GM23338 (cell line): Measurements from ENCODE around the gene NELL2. TPM values are rescaled to one million over a fixed set of nuclear protein-coding genes. Genes with fewer than 3 reads are reported as not detected.
"Not testable (repeated sequence)": the region's sequence is repeated elsewhere in the genome, so short reads cannot be mapped to it uniquely, and the experiment has no call there.

Experiments
- ATAC-seq: fragments of 200-7000 bp; cut with Tn5 transposase; 3 replicates; pipeline ENCODE4 v1.9.1; 2020
- DNase-seq: peaks from one replicate; pipeline ENCODE4 v3.0.0-alpha.2; 2015; ENCODE audit warnings: low spot score
- H2AFZ ChIP-seq: fragments of 200-600 bp; sonication (generic); 2 replicates; pipeline ENCODE4 v1.8.0; 2016; ENCODE audit warnings: antibody characterized with exemption, mild to moderate bottlenecking, moderate library complexity
- H3F3A ChIP-seq: fragments of 200-600 bp; sonication (generic); replicated peaks from 2 replicates; pipeline ENCODE4 v1.8.0; 2017; ENCODE audit warnings: antibody characterized with exemption, mixed run types, low read depth
- H3K27ac ChIP-seq: fragments of 200-600 bp; sonication (generic); 2 replicates; pipeline ENCODE4 v1.6.1; 2016; ENCODE audit warnings: low read depth
- H3K27me3 ChIP-seq: fragments of 200-600 bp; sonication (generic); 2 replicates; pipeline ENCODE4 v1.8.0; 2016; ENCODE audit warnings: mild to moderate bottlenecking, mixed run types, moderate library complexity; ENCODE audit not compliant: insufficient read depth
- H3K36me3 ChIP-seq: fragments of 200-600 bp; sonication (generic); 2 replicates; pipeline ENCODE4 v1.8.0; 2016; ENCODE audit warnings: mild to moderate bottlenecking; ENCODE audit not compliant: insufficient read depth
- H3K4me1 ChIP-seq: fragments of 200-600 bp; sonication (generic); 2 replicates; pipeline ENCODE4 v1.8.0; 2016; ENCODE audit warnings: mild to moderate bottlenecking, moderate library complexity; ENCODE audit not compliant: insufficient read depth
- H3K4me2 ChIP-seq: fragments of 200-600 bp; sonication (generic); 2 replicates; pipeline ENCODE4 v1.7.1; 2017; ENCODE audit warnings: mixed run types
- H3K4me3 ChIP-seq: fragments of 200-600 bp; sonication (generic); 2 replicates; pipeline ENCODE4 v1.6.1; 2016; ENCODE audit warnings: mixed run types
- H3K79me2 ChIP-seq: fragments of 200-600 bp; sonication (generic); replicated peaks from 2 replicates; pipeline ENCODE4 v1.8.0; 2017; ENCODE audit warnings: mild to moderate bottlenecking; ENCODE audit not compliant: insufficient read depth
- H3K9me2 ChIP-seq: fragments of 200-600 bp; sonication (generic); 2 replicates; pipeline ENCODE4 v1.8.0; 2017; ENCODE audit not compliant: insufficient read depth
- H4K20me1 ChIP-seq: fragments of 200-600 bp; sonication (generic); replicated peaks from 2 replicates; pipeline ENCODE4 v1.8.0; 2017; ENCODE audit warnings: mild to moderate bottlenecking; ENCODE audit not compliant: insufficient read depth
- H3K27ac Mint-ChIP-seq: 2 replicates; pipeline ENCODE4 v1.8.0; 2020; ENCODE audit warnings: inconsistent platforms, mild to moderate bottlenecking, moderate library complexity, mixed read lengths
- H3K27me3 Mint-ChIP-seq: 3 replicates; pipeline ENCODE4 v1.8.0; 2022; ENCODE audit warnings: low read depth, mild to moderate bottlenecking, moderate library complexity, mixed read lengths, inconsistent platforms; ENCODE audit not compliant: insufficient read depth, poor library complexity
- H3K36me3 Mint-ChIP-seq: 3 replicates; pipeline ENCODE4 v1.8.0; 2021; ENCODE audit warnings: low read depth, mild to moderate bottlenecking, inconsistent platforms, moderate library complexity, mixed read lengths
- H3K4me1 Mint-ChIP-seq: 3 replicates; pipeline ENCODE4 v1.8.0; 2020; ENCODE audit warnings: mild to moderate bottlenecking, inconsistent platforms, mixed read lengths
- H3K4me3 Mint-ChIP-seq: 3 replicates; pipeline ENCODE4 v1.8.0; 2021; ENCODE audit warnings: moderate library complexity, mild to moderate bottlenecking, inconsistent platforms, mixed read lengths
- H3K9me3 Mint-ChIP-seq: 3 replicates; pipeline ENCODE4 v1.8.0; 2020; ENCODE audit warnings: moderate library complexity, mild to moderate bottlenecking, inconsistent platforms, mixed read lengths
- EZH2 ChIP-seq: fragments of 200-600 bp; sonication (generic); IDR thresholded peaks from one replicate; pipeline ENCODE4 v1.8.0; 2017; ENCODE audit warnings: antibody characterized with exemption, mild to moderate bottlenecking, low read depth; ENCODE audit not compliant: unreplicated experiment
- JUNB ChIP-seq: IDR thresholded peaks from one replicate; pipeline ENCODE4 v1.6.1; 2016; ENCODE audit warnings: antibody characterized with exemption; ENCODE audit not compliant: unreplicated experiment
- ZNF114 ChIP-seq: fragments of 250-450 bp; sonication (Bioruptor Pico); IDR thresholded peaks from 2 replicates; pipeline ENCODE4 v1.5.0; 2020; ENCODE audit warnings: mild to moderate bottlenecking, moderate library complexity
- ZNF331 ChIP-seq: fragments of 250-450 bp; sonication (Bioruptor Pico); IDR thresholded peaks from 2 replicates; pipeline ENCODE4 v1.5.0; 2020; ENCODE audit warnings: low read depth, mild to moderate bottlenecking, moderate library complexity
- ZNF462 ChIP-seq: fragments of 250-450 bp; sonication (Bioruptor Pico); IDR thresholded peaks from 2 replicates; pipeline ENCODE4 v1.5.0; 2020; ENCODE audit warnings: mild to moderate bottlenecking, moderate library complexity
- polyA plus RNA-seq: library from polyadenylated mRNA; unstranded; fragments of >200 nt; fragmentation: Nextera tagmentation; extraction: Ambion mirVana; gene quantifications from 2 replicates; pipeline ENCODE4 v1.2.1, GENCODE V29; 2016
- total RNA-seq: library from RNA; depleted of rRNA; stranded (reverse); fragments of >200 nt; shearing (Covaris generic); gene quantifications from 2 replicates; pipeline ENCODE4 v1.2.3, GENCODE V29; 2014
- TF ChIP-seq, protein P1 (sequence below): IDR thresholded peaks from 2 replicates; pipeline ENCODE4 v1.6.1; 2016; ENCODE audit warnings: antibody characterized with exemption

NELL2 gene
- total and polyA plus RNA-seq, 2 experiments from 2014 or later, result 25.1 to 99.5 TPM

GRCh38 chr12:44689587-44689986 lies 186.5 kb downstream of the NELL2 start:
- ATAC-seq (no peak), DNase-seq (no peak)
- no peak overlapping the region for H3K4me3 Mint-ChIP-seq
- H3K36me3 ChIP-seq, result no peaks in the 10 kb centered on the region; the same call in 1 of the 2 replicates
- H3K27ac ChIP-seq, result no peak overlapping the region
- no peaks in the 10 kb centered on the region for H3K9me2 ChIP-seq
- no peaks in the 10 kb centered on the region for H3K27me3 ChIP-seq
- H3K36me3 Mint-ChIP-seq, result peaks cover 25% of the 10 kb centered on the region
- no peaks in the 10 kb centered on the region for H4K20me1 ChIP-seq
- peaks cover 5% of the 10 kb centered on the region for H3K27me3 Mint-ChIP-seq
- no peak overlapping the region for H2AFZ ChIP-seq
- TF ChIP-seq EZH2 (no peak), ZNF331 (CRISPR knock-in tag) (no peak), ZNF114 (CRISPR knock-in tag) (no peak)
- TF ChIP-seq, protein P1, sequence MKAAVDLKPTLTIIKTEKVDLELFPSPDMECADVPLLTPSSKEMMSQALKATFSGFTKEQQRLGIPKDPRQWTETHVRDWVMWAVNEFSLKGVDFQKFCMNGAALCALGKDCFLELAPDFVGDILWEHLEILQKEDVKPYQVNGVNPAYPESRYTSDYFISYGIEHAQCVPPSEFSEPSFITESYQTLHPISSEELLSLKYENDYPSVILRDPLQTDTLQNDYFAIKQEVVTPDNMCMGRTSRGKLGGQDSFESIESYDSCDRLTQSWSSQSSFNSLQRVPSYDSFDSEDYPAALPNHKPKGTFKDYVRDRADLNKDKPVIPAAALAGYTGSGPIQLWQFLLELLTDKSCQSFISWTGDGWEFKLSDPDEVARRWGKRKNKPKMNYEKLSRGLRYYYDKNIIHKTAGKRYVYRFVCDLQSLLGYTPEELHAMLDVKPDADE, result no peak
- no peak overlapping the region for H3K4me2 ChIP-seq
- H3K9me3 Mint-ChIP-seq, result peaks cover 20% of the 10 kb centered on the region
- no peaks in the 10 kb centered on the region for H3F3A ChIP-seq
- H3K79me2 ChIP-seq, result no peaks in the 10 kb centered on the region
- H3K27ac Mint-ChIP-seq, result no peak overlapping the region
- no peaks in the 10 kb centered on the region; the same call in 1 of the 2 replicates for H3K4me1 ChIP-seq
- H3K4me3 ChIP-seq, result no peak overlapping the region
- H3K4me1 Mint-ChIP-seq, result peaks cover 4% of the 10 kb centered on the region; the same call in 2 of the 3 replicates

- H3K27ac ChIP-seq, H4K20me1 ChIP-seq, H3K4me3 ChIP-seq, H3K4me3 Mint-ChIP-seq, H3K36me3 ChIP-seq, H3K79me2 ChIP-seq, H2AFZ ChIP-seq, H3K9me2 ChIP-seq, H3K27ac Mint-ChIP-seq, H3K4me1 Mint-ChIP-seq, H3F3A ChIP-seq, H3K4me1 ChIP-seq, DNase-seq, H3K27me3 Mint-ChIP-seq, H3K27me3 ChIP-seq, H3K4me2 ChIP-seq, ATAC-seq: not testable (repeated sequence)
- Mint-ChIP-seq H3K36me3 (peaks cover 28% of the 10 kb centered on the region), H3K9me3 (peaks cover 25% of the 10 kb centered on the region)
Measured at GRCh38 chr12:44686821-44687432, 189.2 kb downstream of the NELL2 start.

GRCh38 chr12:44677724-44678123 lies 198.4 kb downstream of the NELL2 start:
- no peaks in the 10 kb centered on the region for H3K36me3 ChIP-seq
- no peak overlapping the region for H3K27ac ChIP-seq
- Mint-ChIP-seq H3K36me3 (no peaks in the 10 kb centered on the region), H3K27ac (no peak overlapping the region), H3K4me3 (no peak overlapping the region), H3K4me1 (peaks cover 3% of the 10 kb centered on the region; the same call in 2 of the 3 replicates), H3K9me3 (no peaks in the 10 kb centered on the region), H3K27me3 (no peaks in the 10 kb centered on the region)
- H3K4me1 ChIP-seq, result no peaks in the 10 kb centered on the region
- no peak for ATAC-seq
- no peaks in the 10 kb centered on the region for H3F3A ChIP-seq
- H3K9me2 ChIP-seq, result no peaks in the 10 kb centered on the region
- no peaks in the 10 kb centered on the region for H3K79me2 ChIP-seq
- no peaks in the 10 kb centered on the region for H3K27me3 ChIP-seq
- H3K4me2 ChIP-seq, result no peak overlapping the region
- DNase-seq, result no peak
- H3K4me3 ChIP-seq, result no peak overlapping the region
- H4K20me1 ChIP-seq, result no peaks in the 10 kb centered on the region
- no peak overlapping the region for H2AFZ ChIP-seq
- TF ChIP-seq EZH2, result no peak
- TF ChIP-seq ZNF462 (CRISPR knock-in tag), result no peak
- TF ChIP-seq, protein P1, result no peak
- TF ChIP-seq JUNB, result no peak
- no peak for TF ChIP-seq ZNF331 (CRISPR knock-in tag)
